Activated effector memory CD4-positive, alpha-beta T cell treated with Interleukin-2 at 50 U/mL for 16 hours (primary cell): ENCODE measurements around the gene SPRR4.
"Not testable (repeated sequence)": the region's sequence is repeated elsewhere in the genome, so short reads cannot be mapped to it uniquely, and the experiment has no call there.

Source experiments
- DNase-seq: peaks from one replicate; pipeline ENCODE4 v3.0.0-alpha.2; 2020

Gene SPRR4

DNA sequence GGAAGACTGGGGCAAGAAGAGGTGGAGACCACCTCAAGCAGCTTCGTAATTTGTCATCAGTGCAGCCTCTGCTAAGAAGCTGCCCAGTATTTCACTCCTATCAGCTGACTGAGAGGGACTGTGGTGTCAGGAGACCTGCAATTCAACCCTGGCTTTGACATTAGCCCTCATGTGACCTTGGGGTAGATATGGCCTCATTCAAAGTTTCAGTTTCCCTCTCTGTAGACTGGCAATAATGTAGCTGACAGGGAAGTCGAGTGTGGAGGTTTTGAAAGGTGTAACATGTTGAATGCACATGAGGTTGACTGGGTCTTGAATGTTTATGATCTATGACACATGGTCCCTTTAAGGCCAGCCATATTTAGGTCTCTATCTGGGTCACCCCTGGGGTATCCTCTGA is 2.2 kb upstream of the SPRR4 start:
- no peak for DNase-seq

DNA sequence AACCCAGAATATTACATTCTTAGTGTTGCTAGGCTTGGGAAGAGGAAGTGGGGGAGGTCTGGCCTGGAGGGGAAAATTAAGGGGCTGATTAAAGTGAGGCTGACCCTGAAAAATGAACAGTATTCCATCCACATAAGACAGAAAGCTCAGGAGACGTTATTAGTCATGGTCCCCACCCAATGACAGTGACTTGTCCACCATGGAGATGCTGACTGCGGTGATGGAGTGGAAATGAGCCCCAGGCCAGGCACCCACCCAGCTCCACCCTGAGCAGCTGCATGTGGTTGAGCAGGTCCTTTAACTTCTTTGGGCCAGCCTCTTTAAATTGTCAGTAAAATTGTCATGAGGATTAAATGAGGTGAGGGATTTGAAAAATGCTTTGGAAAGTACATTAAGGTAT is 1.4 kb upstream of the SPRR4 start:
- DNase-seq, result no peak

DNA sequence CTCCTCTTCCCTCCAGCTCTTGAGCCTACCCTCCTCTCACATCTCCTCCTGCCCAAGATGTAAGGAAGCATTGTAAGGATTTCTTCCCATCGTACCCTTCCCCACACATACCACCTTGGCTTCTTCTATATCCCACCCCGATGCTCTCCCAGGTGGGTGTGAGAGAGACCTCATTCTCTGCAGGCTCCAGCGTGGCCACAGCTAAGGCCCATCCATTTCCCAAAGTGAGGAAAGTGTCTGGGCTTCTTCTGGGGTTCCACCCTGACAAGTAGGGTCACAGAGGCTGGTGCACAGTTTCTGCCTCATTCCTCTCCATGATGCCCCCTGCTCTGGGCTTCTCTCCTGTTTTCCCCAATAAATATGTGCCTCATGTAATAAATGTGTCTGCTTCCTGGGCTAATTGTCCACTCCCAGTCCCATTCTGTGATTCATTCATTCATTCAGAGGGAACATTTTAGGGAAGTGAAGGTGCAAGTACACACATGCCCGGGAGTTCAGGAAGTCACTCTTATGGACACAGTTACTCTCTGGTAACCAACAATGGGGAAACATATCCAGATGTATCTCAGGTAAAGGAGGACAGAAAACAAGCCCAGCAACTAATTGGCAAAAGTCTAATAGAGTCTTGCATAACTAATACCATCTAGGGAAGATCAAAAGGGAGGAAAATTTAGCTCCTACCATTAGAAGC is 1.9 kb downstream of the SPRR4 start:
- no peak for DNase-seq

DNA sequence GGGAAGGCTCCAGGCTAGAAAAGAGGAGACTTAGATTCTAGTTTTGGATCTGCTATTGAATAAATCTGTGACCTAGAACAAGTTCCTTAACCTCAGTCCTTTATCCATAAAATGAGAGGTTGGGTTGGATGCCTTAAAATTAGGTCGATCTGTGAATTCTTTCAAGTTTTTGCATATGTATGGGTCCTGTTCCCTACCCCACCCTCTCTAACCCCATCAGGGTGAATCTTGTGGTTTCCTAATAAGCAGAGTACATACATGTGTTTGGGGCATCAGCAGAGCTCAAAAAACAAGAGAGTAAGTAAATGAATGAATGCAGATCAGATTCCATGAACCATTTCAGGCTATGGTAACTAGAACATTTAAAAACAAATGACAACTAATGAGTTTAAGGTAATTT is 6.2 kb downstream of the SPRR4 start:
- DNase-seq, result no peak

DNA sequence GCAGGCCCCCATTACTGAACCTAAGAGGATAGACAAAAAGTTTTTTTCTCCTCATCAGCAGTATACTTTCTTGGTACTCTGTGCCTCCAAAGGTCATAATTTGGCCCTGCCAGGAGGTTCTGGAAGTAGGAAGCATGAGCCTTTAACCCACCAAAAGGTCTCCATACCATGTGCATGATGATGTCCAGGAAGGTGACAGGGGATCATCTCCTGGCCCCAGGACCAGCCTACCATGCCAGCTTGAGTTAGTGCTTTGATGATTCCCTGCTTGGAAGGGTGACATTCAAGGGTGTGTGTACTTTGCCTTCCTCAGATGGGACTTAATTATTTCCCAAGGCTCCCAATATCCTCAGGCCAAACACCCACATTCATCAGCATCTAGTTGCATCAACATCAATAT is 7.2 kb downstream of the SPRR4 start:
- no peak for DNase-seq

DNA sequence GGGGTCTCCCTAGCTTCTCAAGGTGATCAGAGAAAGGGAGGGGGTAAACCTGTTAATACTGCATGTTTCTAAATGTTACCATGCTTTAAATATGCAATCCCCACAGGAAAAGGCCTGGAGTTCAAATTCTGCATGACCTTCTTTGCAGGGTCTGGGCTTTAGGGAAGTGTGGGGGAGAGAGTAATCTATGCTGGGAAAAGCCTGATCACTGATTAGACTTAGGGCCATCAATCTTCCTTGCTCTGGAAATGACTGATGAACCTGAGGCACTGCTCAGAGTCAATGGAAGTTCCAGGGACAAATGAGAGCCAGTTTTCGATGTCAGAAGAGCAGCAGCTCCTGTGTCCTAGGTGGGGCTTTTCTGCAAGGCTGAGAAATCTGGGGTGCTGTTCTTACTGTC is 10.2 kb downstream of the SPRR4 start:
- DNase-seq, result no peak

DNA sequence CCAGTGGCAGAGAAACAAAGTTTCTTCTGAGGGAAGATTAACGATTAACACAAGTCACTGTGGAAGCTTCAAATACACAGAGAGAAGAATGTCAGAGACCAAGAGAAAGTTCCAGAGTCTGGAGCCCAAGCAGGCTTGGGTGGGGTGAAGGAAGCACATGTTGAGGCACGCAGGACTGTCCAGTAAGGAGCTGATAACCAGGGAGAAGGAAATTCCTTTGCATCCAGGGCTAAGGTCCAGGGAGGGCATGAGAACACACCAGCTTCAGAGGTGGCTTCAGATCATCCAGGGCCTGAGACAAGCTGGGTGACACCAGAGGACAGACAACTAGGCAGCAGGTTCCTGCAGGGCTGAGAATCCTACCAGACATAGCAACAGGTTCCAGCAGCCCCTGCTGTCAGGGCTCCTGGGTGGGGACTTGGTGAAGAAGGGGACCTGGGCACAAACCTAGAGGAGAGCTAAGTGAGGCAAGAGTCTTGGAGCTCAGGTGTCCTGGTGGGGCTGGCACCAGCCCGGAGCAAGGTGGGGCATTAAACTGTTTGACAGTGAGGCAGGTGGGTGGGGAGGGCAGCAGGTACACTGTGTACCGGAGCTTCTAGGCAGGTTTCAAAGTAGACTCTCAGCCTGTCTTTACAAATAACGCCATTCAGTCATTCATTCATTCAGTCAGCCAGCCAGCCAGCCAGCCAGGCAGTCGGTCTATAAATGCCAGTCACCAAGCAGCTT is 10.9 kb downstream of the SPRR4 start:
- no peak for DNase-seq

DNA sequence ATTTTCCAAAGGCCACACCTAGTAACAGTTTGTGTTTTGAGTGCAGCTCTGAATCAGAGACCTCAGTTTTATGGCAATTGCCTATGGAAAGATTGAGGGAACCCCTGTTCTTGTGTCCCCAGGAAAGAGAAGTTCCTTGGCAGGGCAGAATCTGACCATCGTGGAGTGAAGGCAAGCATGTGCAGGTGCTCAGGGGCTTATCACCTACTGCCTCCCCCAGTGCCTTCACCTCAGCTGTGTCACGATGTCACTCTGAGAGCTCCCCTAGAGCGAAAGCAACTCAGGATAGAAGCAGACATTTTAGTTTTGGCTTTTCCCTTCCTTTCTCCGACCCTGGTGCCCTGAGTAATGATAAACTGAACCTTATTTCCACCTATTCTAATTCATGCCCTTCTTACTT is 11.6 kb downstream of the SPRR4 start:
- no peak for DNase-seq

DNA sequence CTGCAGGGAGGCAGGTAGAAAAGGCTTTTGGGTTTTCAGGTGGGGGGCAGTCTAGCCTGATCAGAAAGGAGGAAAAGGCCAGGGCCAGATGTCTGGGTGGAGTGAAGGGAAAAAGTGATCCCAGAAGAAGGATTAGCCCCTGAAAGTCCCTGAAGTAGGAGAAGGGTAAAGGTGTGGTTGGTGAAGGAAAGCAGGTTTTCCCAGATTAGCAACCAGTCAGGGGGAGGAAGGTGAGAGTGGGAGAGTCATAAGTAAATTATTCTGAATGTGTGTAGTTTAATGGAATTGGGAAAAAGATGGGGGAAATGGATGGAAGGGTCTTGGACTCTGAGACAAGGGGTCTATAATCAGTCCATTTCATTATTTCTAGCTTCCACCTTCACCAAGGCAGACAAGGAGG is 12.8 kb downstream of the SPRR4 start:
- no peak for DNase-seq

DNA sequence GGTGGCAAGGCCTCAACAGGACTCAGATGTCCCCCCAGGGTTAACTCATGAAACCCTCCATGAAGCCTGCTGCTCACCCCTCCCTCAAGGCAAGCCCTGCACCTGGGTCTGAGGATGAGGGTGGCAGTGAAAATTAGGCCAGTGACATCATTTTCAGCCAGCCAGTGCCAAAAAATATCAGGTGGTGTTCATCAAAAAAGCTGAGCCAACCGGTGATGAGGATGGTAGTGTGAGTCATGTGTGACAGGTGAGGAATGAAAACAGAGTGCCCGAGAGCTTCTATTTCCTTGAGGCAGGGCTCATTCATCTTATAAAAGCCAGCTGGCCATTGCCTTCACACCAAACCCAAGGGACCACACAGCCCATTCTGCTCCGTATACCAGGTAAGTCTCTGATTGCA is 13.3 kb downstream of the SPRR4 start, which contains the start of gene SPRR1A:
Gene SPRR1A, plus strand, starts transcription at position 339 of the 400 bp plus-strand sequence. CDS start 1,150 bp downstream, outside the sequence.
- DNase-seq, result no peak

DNA sequence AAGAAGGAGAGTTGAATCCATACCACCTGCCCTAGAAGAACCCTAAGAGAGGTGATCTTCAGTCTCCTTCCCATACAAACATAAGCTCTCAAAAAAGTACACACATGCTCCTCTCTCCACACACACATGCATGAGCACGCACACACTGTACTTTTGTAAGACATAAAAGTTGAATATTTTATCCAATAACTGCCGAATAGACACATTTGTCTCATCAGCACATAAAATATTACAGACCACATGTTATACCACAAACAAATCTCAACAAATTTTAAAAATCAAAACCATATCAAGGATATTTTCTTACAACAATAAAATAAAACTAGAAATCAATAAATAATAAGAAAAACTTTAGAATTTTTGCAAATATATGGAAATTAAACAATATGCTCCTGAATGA is 16.1 kb downstream of the SPRR4 start:
- no peak for DNase-seq

DNA sequence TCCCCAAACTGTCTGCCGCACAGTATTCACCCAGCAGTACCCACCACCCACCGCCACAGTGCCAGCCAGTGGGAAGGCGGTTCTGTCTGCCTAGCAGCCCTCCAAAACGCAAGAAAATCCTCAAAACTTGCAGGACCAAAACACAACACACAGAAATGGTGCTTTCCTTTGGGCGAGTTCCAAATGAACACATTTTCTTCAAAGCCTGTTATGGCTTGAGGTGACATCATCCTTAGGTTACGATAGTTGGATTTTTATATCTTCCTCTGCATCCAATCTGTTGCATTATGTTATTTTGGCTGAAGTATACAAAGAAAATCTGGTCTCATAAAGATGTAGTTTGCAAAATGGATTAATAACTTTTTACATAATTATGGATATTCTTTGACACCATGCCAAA is 22.7 kb downstream of the SPRR4 start:
- no peak for DNase-seq

DNA sequence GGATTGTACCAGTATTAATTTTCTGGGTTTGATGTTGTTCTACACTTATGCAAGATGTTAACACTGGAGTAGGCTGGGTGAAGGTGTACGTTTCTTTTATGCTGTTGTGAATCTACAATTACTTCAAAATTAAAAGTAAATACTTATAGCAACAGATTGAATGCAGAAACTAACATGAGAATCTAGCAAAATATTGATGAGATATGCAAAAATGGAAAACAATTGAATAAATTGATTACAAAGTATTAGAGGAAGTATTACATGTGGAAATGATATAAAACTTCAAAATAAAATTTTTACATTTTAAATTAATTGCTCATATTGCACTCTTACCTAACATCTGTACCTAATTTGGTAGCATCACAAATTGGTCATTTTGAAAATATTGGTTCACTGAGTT is 25.4 kb downstream of the SPRR4 start:
- DNase-seq, result no peak

DNA sequence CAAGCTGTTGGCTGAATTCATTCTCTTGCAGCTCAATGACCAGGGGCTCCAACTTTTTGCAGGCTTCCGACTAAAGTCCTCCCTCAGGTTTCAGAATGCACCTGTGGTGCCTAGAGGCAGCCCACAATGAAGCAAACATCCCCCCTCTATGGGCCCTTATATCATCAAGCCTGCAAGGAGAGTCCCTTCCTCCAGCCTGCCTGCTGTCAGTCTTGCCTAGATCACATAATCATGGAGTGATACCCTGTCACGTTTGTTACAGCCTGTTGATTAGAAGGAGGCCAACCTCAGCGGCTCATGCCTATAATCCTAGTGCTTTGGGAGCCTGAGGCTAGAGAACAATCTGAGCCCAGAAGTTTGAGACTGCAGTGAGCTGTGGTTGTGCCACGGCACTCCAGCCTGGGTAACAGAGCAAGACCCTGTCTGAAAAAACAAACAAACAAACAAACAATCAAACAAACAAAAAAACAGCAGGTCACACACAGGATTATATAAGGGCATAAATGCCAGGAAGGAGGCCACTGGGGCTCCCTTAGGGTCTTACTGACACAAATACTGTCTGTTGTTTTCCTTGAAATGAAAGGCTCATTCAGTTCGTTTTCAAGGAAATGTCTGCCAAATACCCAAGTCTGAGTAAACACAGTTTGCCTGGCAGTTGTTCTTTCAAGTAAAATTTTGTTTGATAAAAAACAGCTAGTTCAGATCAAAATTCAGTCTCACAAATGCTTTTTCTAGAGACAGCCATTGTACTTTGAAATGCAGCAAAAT is 26.4 kb downstream of the SPRR4 start:
- DNase-seq, result no peak

DNA sequence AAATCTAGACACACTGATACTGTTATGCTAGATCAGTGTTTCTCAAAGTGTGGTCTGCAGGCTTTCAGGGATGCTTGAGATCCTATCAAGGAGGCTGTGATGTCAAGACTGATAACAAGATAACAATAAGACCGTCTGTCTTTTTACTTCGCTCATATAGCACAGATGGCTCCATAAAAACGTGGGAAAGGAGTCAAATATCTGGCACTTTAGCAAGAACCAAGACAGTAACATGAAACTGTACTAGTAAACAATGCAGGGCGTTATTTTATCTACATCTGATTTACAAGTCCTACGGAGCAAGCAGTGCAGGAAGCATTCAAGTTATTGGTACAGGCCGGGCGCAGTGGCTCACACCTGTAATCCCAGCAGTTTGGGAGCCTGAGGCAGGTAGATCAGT is 27.5 kb downstream of the SPRR4 start:
- no peak for DNase-seq

DNA sequence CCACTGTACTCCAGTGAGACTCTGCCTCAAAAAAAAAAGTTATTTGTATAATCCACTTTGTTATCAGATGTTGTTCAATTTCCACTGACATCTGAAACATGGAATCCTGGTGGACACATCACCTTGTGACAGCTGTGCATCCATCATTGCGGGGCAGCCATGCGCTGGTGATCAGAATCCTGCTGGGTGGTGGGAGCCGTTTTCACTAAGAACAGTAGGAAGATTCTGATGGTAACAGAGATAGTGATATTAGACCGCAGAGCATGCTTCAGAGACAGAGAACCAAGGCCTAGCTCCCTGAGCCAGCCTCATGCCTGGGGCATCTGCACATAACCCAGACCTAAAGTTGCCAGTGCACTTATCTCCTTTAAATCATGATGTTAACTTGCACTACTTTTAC is 28.0 kb downstream of the SPRR4 start:
- DNase-seq, result no peak

DNA sequence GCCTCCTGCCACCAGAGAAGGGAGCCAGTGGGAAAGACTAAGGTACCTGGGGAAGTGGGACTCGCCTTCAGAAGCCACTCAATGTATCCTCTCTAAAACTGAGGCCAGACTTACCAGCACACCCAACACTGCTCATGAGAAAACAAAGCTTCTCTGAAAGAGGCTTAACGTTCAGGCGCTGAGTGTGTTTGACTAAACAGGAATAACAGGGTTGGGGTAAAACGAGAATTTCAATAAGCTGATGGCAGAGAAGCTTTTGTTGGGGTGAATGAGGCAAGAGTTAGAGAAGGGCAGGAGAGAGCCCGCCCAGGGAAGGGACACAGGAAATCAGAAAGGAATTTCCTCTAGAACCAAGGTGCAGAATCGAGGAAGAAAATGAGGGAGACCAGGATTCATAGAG is 29.4 kb downstream of the SPRR4 start:
- DNase-seq, result no peak

DNA sequence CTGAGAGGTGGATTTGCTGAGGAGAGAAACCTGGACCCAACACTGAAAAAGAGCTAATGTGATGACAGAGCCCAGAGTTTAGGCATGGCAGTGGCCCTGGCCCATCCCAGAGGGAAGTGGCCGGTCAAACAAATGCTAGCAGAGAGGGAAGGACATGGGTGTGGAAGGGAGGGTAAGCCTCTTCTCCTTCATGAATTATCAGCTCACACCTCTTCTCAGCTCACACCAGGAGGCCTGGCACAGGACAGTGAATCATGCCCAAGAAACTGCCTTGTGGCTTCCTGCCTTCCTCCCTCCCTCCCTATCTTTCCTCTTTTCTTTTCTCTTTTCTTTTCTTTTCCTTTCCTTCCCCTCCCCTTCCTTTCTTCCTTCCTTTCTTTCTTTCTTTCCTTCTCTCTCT is 29.8 kb downstream of the SPRR4 start:
- DNase-seq, result no peak

DNA sequence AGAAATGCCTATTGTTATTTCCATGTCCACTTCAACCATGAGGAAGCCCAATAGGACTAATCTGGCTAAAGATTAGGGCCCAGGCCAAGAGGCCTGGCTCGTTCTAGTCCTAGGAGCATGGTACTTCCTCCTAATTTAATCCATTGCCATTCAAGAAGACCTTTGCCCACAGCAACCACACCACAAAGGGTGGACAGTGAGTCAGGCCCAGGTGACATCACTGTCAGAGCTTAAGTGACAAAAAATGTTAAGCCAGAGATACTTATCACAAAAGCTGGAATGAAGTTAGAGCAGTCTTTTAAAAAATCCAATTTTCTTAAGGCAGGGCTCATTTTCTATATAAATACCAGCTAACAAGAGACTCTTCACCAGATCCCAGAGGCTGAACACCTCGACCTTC is 30.9 kb downstream of the SPRR4 start, which contains the start of gene SPRR3:
Gene SPRR3, plus strand, starts transcription at position 368 of the 400 bp plus-strand sequence. CDS start 1,272 bp downstream, outside the sequence.
- DNase-seq, result no peak

DNA sequence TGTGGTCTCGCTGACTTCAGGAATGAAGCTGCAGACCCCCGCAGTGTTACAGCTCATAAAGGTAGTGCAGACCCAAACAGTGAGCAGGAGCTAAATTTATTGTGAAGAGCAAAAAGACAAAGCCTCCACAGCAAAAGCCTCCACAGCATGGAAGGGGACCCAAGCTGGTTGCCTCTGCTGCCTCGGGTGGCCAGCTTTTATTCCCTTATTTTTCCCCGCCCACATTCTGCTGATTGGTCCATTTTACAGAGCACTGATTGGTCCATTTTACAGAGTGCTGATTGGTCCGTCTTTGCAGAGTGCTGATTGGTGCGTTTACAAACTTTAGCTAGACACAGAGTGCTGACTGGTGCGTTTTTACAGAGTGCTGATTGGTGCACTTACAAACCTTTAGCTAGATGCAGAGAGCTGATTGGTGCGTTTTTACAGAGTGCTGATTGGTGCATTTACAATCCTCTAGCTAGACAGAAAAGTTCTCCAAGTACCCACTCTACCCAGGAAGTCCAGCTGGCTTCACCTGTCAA is 40.8 kb downstream of the SPRR4 start:
- DNase-seq, result not testable (repeated sequence)

DNA sequence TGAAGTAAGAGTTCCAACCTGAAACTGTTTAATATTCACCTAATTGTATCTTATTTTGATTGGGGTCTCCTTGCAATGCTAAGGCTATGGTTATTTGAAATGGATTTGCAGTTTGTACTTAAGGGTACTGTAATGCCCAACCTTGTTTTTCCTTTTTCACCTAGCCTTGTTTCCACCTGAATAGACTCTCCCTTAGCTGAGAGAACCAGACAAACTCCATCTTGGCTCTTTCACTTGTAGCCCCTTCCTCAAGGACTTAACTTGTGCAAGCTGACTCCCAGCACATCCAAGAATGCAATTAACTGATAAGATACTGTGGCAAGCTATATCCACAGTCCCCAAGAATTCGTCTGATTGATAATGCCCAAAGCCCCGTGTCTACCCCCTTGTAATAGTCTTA is 51.4 kb downstream of the SPRR4 start:
- DNase-seq, result not testable (repeated sequence)
